COR-L47 (cell line): Measurements from ENCODE around the gene EPHB2.
A peak's percentile ranks its signal among the peaks of the same experiment; 100 is the strongest.
"Not testable (repeated sequence)": the region's sequence is repeated elsewhere in the genome, so short reads cannot be mapped to it uniquely, and the experiment has no call there.

Experiments used
- DNase-seq: peaks from one replicate; lab custom pipeline; 2025; lab: John Stamatoyannopoulos, UW

Gene EPHB2

GRCh38 chr1:22915816-22916470 lies 205.3 kb downstream of the EPHB2 start:
- DNase-seq = peak; percentile 21

GRCh38 chr1:22916471-22916820 lies 205.8 kb downstream of the EPHB2 start:
- DNase-seq = peak; percentile 64

DNA sequence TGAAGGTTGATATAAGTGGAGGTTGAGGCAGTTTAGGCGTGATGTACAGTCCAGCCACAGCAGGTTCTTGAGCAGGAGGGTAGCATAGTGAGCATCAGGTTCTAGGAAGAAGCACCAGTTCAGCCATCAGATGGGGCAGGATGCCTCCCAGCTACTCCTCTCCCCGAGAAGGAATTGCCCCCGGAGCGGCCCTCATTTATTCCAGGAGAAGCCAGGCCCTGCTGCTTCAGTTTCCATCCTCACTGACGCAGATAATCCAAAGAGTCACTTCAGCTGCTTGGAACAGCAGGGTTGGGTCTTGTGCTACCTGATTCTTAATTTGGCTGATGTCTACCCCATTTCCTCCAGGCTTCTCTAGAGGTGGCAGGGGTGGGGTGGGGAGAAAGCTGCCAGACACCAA lies 207.3 kb downstream of the EPHB2 start:
- DNase-seq = no peak

DNA sequence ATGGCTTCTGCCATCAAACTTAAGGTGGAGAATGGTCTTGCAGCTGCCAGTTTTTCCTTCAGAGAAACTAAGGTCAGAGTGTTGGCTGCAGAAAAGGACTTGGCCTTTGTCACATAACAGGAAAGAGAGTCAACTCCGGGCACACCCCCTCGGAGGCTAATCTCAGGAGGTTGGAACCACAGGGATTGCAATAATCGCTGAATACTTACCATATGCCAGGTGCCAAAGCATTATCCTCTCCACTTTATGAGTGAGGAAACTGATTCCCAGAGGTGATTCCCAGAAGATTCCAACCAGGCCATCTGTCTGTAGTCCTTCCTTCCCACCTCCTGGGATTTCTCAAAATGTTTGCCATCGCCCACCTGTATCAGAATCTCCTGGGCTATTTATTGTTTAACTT lies 208.0 kb downstream of the EPHB2 start:
- DNase-seq = no peak

- no peak for DNase-seq
These were observed 208.8 kb downstream of the EPHB2 start for GRCh38 chr1:22919341-22920025.

GRCh38 chr1:22920026-22920733 lies 209.5 kb downstream of the EPHB2 start:
- no peak for DNase-seq

DNA sequence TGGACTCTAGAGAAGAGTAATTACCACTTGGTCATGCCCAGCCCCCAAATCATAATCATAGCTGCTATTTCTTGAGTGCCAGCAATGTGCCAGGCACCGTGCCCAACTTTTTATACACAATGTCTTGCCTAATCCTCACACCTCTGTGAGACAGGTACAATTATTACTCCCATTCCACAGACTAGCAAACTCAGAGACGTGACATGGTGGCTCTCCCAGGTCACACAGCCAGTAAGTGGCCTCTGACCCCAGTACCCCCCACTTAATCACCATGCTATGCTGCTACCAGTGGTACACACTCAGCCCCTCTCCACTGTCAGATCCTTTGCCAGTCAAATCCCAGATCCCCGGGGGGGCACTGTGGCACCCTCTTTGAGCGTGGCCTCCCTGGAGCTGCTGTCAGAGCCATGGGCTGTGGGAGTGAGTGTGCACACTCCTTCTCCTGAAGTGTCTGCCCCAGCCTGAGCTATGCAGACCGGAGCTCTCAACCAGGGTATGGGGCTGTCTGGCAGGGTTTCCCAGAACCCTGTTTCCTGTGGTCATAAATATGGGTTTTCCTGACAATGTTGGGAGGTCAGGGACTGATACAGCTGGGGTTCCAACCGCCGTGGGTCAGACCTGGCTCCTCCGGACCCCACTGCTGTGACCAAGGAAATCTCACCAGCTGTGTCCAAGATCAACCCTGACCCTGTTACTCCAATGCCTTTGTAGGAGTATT lies 210.3 kb downstream of the EPHB2 start:
- no peak for DNase-seq

- DNase-seq = no peak
These were observed 210.9 kb downstream of the EPHB2 start for GRCh38 chr1:22921452-22922126.

GRCh38 chr1:22922640-22923039 lies 212.0 kb downstream of the EPHB2 start:
- no peak for DNase-seq

GRCh38 chr1:22925111-22925510 lies 214.5 kb downstream of the EPHB2 start:
- DNase-seq = no peak

GRCh38 chr1:22930240-22930912 lies 219.7 kb downstream of the EPHB2 start:
- peak; percentile 47 for DNase-seq

DNA sequence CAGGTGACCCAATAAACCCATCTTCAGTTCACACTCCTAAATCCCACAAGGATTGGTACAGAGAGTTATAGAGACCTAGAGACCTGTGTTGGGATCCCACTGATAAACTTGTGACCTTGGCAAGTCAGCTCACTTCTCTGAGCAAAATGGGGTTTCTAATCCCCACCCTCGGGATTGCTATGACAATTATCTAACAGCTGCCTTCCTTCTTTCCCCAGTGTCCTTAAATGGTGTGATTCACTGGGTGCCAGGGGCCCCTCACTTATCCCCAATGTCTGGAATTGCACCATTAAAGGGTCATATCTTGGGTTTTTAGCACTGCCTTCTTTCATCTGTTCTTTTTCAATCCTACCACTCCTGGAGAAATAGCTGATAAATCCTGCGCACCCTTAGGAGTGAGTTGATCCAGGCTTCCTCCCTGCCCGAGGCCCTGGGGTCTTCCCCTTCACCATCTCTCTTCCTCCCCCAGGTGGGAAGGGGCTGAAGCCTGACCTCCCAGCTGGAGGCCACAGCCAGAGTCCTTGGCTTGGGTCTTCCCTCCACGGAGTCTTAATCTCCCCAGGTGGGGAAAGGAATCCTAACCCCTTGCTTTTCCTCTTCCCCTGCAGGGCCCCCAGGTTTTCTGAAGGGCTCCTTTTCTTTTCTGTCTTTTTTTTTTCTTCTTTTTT lies 222.3 kb downstream of the EPHB2 start:
- DNase-seq = no peak

DNA sequence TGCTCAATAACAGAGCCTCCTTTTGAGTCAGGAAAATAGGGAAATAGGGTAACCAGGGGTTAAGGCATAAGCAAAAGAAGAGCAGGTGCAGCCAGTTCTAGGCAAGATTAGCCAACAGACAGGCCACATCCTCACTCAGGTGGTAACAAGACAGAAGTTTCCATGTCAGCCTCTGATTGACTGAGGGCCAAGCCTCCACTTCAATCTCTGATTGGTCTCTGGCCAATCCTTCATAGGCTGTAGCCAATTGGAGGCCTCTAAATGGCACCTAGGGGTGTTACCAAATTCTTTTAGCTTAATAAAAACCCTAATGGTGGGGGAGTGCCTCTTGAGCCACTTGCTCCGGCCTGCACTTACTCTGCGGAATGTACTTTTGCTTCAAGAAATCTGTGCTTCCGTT lies 224.8 kb downstream of the EPHB2 start:
- DNase-seq = no peak

DNA sequence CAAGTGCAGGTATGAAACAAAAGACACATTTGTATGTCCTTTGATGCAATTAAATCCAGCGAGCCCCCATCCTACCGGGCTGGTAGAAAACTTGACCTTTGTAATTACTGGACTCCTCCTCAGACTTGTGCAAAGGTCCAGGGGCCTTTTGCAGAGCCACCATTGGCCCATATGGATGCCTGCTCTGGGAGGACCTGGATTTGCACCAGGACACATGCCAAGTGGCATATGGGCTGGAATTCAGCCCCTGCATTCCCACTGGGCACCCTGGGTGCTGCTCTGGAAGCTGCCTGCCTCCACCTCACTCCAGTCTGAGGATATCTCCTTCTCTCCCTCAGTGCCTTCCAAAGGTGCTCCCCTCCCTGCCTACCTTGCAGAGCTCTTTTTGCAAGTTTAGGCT lies 226.0 kb downstream of the EPHB2 start:
- DNase-seq = no peak

GRCh38 chr1:22941257-22941656 lies 230.6 kb downstream of the EPHB2 start:
- no peak for DNase-seq

DNA sequence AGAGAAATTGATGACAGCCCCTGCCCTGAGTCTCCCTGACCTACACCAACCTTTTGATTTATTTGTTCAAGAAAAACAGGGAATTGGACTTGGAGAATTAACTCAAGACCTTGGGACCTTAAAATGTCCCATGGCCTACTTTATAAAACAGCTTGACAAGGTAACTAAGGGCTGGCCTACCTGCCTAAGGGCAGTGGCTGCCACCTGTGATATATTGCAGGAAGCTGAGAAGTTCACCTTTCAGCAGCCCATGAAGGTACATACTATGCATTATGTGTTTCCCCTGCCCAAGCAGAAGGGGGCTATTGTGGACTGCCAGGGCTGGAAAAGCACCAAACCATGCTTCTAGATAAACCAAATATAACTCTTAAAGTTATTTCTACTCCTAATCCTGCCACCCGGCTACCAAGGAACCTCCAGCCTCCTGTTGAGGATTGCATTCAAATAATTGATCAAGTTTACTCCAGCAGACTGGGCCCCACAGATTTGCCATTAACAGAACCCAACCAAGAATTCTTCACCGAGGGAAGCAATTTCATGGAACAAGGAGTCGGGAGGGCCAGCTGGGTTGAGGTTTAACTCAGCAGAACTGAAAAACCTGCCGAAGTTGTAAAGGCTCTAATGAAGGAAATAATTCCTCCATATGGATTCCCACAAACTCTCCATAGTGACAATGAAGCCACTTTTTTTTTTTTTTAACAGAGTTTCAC lies 233.9 kb downstream of the EPHB2 start:
- no peak for DNase-seq

- DNase-seq = not testable (repeated sequence)
These were observed 234.5 kb downstream of the EPHB2 start for GRCh38 chr1:22945171-22945570.

DNA sequence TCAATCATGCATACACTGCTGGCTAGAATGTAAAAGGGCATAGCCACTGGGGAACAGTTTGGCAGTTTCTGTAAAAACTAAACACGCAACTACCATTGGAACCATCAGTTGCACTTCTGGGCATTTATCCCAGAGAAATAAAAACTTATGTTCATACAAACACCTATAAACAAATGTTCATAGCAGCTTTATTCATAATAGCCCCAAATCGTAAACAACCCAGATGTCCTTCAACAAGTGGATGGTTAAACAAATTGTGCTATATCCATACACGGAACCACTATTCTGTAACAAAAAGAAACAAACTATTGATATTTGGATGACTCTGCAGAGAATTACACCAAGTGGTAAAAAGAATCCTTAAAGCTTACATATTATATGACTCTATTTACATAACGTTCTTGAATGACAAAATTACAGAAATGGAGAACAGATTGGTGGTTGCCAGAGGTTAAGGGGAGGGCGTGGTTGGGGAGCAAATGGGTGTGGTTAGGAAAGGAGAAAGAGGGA lies 239.2 kb downstream of the EPHB2 start:
- DNase-seq = no peak

DNA sequence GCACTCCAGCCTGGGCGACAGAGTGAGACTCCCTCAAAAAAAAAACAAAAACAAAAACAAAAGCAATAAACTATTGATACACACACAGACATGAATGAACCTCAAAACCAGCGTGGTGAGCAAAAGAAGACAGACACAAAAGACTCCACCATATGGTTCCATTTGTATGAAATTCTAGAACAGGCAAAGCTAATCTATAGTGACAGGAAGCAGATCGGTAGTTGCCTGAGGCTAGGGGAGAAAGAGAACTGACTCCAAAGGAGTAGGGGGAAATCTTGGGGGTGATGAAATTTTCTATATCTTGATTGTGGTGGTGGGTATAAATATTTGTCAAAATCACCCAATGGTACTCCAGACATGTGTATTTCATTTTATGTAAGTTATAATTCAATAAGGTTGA lies 241.2 kb downstream of the EPHB2 start:
- no peak for DNase-seq

- DNase-seq = no peak
These were observed 242.0 kb downstream of the EPHB2 start for GRCh38 chr1:22952694-22953056.
